Fibroblast of villous mesenchyme (primary cell): Measurements from ENCODE around the gene HS3ST3A1. TPM values are rescaled to one million over a fixed set of nuclear protein-coding genes. Genes with fewer than 3 reads are reported as not detected.

Source experiments
- DNase-seq: peaks from one replicate; pipeline ENCODE4 v3.0.0-alpha.2; 2010; ENCODE audit warnings: low read depth
- H3K4me3 ChIP-seq: 2 replicates; pipeline ENCODE4 v1.5.1; 2011; ENCODE audit warnings: low read depth, mild to moderate bottlenecking, low read length
- total RNA-seq: library from RNA; depleted of rRNA; stranded (reverse); fragments of >200 nt; gene quantifications from 2 replicates; pipeline ENCODE4 v1.2.3, GENCODE V29; 2012
- TF ChIP-seq, protein P1 (sequence below): IDR thresholded peaks from 2 replicates; pipeline ENCODE4 v1.5.1; 2012; ENCODE audit warnings: low read depth, mild to moderate bottlenecking, low read length; ENCODE audit not compliant: insufficient read depth

The HS3ST3A1 gene
- total RNA-seq, 1 donor = 13.8 TPM

DNA sequence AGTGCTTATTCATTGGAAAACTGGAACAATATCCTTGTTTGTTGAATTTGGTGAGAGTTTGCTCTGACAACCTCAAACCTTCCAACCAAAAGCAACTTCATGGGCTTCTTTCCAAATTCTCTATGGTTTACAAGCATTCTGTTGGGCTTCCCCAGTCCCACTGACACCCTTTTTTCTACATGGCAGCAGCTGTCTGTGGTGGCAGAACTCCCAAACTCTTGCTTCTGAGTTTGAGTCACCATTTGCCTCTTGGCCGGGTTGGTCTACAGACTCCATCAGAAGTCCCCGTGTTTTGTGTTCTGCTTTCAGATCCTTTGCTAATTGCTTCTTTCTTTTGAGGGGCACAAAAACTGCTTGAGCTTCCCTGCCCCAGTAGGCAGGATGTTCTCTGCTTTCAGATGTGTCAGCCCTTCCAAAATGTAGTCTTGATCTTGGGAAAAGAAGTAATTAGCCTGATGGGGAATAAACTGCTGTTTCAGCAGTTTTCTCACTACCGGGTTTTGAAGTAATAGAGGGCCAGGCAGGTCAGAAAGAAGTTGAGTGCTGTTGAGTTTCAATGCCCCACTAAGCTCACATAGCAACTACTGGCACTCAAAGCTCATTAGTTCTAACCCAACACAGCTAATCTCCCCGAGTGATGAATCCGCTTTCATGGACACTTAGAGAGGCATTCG, 80.7 kb downstream of the HS3ST3A1 start:
- H3K4me3 ChIP-seq = no peak overlapping the region
- TF ChIP-seq, protein P1, sequence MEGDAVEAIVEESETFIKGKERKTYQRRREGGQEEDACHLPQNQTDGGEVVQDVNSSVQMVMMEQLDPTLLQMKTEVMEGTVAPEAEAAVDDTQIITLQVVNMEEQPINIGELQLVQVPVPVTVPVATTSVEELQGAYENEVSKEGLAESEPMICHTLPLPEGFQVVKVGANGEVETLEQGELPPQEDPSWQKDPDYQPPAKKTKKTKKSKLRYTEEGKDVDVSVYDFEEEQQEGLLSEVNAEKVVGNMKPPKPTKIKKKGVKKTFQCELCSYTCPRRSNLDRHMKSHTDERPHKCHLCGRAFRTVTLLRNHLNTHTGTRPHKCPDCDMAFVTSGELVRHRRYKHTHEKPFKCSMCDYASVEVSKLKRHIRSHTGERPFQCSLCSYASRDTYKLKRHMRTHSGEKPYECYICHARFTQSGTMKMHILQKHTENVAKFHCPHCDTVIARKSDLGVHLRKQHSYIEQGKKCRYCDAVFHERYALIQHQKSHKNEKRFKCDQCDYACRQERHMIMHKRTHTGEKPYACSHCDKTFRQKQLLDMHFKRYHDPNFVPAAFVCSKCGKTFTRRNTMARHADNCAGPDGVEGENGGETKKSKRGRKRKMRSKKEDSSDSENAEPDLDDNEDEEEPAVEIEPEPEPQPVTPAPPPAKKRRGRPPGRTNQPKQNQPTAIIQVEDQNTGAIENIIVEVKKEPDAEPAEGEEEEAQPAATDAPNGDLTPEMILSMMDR = no peak
- DNase-seq = peak; percentile 66

DNA sequence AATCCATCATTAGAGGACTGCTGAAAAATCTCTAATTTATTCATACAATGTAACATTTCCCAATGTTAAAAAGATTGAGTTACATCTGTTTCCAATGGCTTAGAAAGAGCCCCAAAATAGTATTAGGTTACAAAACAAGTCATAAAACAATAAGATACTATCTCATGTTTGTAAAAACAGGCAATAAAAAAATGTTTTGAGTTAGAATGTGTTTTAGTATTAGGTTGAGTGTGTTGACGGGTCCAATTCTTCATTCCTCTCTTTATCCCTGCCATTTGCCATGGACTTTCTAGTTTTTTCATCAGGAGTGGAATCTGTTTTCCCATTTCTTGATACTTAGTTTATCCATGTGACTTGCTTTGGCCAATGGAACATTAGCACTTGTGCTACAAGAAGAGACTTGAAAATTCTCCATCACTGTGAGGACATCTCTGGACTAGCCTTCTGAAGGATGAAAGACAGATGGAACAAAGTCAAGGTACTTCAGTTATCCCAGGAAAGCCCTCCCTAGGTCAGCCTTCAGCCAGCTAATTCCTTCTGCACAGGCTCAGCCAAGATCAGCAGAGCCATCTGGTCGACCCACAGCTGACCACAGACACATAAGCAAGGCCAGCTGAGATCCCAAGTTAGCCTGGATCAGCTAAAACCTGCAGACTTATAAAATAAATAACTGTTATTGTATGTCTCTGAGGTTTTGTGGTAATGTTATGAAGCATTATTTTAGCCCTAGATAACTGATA, 83.3 kb downstream of the HS3ST3A1 start:
- H3K4me3 ChIP-seq = no peak overlapping the region
- DNase-seq = peak; percentile 95
- TF ChIP-seq, protein P1 = no peak

DNA sequence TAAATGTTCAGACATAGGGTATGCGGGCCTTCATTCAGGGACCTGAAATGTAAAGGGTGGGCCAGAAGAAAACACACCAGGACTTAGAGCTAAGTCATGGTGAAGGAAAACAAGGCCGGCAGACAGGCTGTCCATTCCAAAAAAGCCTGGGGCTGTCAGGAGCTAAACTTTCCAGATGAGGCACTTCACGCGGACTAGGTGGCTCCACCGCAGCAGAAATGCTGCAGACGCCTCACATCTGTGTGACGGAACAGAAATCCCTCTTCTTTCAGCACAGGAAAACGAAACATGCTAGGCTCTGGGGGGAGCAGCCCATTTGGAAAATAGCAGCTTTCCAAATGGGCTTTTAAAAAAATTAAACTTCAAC, 88.7 kb downstream of the HS3ST3A1 start:
- DNase-seq = peak; percentile 66
- TF ChIP-seq, protein P1 = peak; percentile 4
- H3K4me3 ChIP-seq = no peak overlapping the region

DNA sequence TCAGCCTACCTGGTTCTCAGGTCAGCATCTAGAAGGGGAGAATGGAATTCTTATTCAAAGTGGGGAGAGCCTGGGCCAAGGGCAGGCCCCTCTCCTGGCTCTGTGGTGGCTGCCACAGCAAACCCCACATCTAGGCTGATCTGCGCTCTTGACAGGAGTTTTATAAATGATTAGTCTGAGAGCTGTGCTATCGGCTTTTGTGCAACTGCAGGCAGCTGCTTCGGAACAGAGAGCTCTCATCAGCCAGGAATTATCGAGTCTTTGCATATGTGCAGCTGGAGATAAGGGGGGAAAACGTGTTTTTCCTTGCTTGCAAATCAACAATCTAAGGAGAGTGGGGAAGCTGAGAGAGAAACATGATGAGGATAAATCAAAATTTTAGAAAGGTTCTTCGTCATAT, 91.7 kb downstream of the HS3ST3A1 start:
- peak; percentile 76 for DNase-seq
- peak overlapping the region; percentile 21 for H3K4me3 ChIP-seq
- TF ChIP-seq, protein P1 = no peak

DNA sequence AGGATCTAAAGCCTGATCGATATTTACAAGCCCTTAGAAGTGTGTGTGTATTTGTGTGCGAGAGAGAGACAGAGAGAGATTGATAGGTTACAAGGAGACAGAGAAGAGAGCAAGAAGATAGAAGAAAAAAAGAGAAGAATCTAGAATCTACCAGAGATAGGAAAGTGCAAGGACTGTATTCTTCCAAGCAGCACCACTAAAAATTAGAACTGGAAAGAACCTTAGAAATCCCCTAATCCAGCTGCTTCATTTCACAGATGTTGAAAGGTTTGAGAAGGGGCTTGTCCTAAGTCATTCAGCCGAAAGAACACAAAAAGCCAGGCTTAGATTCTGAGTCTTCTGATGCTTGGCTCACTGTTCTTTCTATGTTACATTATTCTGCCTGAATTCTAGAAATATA, 92.2 kb downstream of the HS3ST3A1 start:
- TF ChIP-seq, protein P1 = no peak
- no peak overlapping the region for H3K4me3 ChIP-seq
- DNase-seq = peak; percentile 57

DNA sequence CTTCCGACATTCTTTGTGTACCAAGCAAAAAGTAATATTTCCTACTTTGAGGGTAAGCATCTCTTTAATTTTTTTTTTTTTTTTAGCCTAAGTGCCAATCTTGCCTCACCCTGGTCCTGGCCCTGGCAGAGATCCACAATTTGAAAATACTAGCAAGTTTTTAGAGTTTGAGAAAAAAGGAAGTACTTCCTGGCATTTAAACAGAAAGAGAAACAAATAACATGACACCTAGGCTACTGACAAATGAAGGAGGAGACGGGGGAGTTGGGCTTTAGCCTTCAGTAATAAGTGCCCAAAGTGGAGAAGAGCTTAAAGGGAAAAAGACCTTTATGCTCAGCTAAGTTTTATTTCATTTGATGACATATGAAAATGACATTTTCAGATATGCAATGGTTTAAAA, 92.8 kb downstream of the HS3ST3A1 start:
- H3K4me3 ChIP-seq = no peak overlapping the region
- peak; percentile 24 for DNase-seq
- TF ChIP-seq, protein P1 = no peak
